Progenitor cell of endocrine pancreas (in vitro differentiated cells): ENCODE results near the gene PTPRM. TPM values are rescaled to one million over a fixed set of nuclear protein-coding genes. Genes with fewer than 3 reads are reported as not detected.

Experiments
- DNase-seq: peaks from one replicate; pipeline ENCODE4 v3.0.0; 2021; ENCODE audit warnings: low spot score; ENCODE audit not compliant: unreplicated experiment
- H3K27ac Mint-ChIP-seq: 2 replicates; pipeline ENCODE4 v1.8.0; 2021; ENCODE audit warnings: mild to moderate bottlenecking, moderate library complexity, mixed read lengths
- H3K27me3 Mint-ChIP-seq: 2 replicates; pipeline ENCODE4 v1.8.0; 2021; ENCODE audit warnings: mixed read lengths
- H3K36me3 Mint-ChIP-seq: 2 replicates; pipeline ENCODE4 v1.8.0; 2022; ENCODE audit warnings: mixed read lengths; ENCODE audit not compliant: insufficient read depth
- H3K4me1 Mint-ChIP-seq: 2 replicates; pipeline ENCODE4 v1.8.0; 2021; ENCODE audit warnings: low read depth, mixed read lengths
- H3K4me3 Mint-ChIP-seq: 2 replicates; pipeline ENCODE4 v1.8.0; 2021; ENCODE audit warnings: low read depth, mild to moderate bottlenecking, moderate library complexity, mixed read lengths
- H3K9me3 Mint-ChIP-seq: 2 replicates; pipeline ENCODE4 v1.8.0; 2021; ENCODE audit warnings: low read depth, mixed read lengths
- total RNA-seq: library from RNA; stranded (reverse); gene quantifications from 2 replicates; pipeline ENCODE4 v1.2.1, GENCODE V29; 2021
- TF ChIP-seq, protein P1 (sequence below): fragments of 200-600 bp; sonication (generic); IDR thresholded peaks from one replicate; pipeline ENCODE4 v1.5.0; 2021; ENCODE audit warnings: antibody characterized with exemption, mild to moderate bottlenecking; ENCODE audit not compliant: unreplicated experiment

Gene PTPRM
- total RNA-seq, 1 donor from 2014 or later = 23.2 TPM

DNA sequence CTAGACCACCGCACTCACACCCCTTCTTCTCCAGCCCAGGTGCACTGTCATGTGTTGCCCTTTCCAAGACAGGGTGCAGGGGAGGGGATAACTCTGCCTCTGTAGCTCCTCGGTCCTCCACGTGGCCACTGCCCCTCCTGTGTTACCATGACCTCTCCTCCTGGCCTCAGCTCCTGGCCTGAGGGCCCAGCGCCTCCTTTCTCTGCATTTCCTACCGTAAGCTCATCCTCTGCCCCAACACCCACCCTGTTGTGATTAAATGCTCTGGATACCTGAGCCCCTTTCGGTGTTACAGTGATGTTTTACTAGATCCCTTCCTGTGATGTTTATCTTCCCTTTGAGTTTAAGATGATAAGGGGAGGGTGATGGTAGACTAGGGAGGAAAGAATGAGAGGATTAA lies 242.3 kb downstream of the PTPRM start:
- H3K9me3 Mint-ChIP-seq = peaks cover 13% of the 10 kb centered on the region
- H3K36me3 Mint-ChIP-seq = peaks cover 8% of the 10 kb centered on the region
- no peak overlapping the region for H3K4me3 Mint-ChIP-seq
- TF ChIP-seq, protein P1, sequence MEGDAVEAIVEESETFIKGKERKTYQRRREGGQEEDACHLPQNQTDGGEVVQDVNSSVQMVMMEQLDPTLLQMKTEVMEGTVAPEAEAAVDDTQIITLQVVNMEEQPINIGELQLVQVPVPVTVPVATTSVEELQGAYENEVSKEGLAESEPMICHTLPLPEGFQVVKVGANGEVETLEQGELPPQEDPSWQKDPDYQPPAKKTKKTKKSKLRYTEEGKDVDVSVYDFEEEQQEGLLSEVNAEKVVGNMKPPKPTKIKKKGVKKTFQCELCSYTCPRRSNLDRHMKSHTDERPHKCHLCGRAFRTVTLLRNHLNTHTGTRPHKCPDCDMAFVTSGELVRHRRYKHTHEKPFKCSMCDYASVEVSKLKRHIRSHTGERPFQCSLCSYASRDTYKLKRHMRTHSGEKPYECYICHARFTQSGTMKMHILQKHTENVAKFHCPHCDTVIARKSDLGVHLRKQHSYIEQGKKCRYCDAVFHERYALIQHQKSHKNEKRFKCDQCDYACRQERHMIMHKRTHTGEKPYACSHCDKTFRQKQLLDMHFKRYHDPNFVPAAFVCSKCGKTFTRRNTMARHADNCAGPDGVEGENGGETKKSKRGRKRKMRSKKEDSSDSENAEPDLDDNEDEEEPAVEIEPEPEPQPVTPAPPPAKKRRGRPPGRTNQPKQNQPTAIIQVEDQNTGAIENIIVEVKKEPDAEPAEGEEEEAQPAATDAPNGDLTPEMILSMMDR = no peak
- peaks cover 33% of the 10 kb centered on the region for H3K4me1 Mint-ChIP-seq
- peaks cover 3% of the 10 kb centered on the region for H3K27me3 Mint-ChIP-seq
- no peak overlapping the region for H3K27ac Mint-ChIP-seq
- no peak for DNase-seq

DNA sequence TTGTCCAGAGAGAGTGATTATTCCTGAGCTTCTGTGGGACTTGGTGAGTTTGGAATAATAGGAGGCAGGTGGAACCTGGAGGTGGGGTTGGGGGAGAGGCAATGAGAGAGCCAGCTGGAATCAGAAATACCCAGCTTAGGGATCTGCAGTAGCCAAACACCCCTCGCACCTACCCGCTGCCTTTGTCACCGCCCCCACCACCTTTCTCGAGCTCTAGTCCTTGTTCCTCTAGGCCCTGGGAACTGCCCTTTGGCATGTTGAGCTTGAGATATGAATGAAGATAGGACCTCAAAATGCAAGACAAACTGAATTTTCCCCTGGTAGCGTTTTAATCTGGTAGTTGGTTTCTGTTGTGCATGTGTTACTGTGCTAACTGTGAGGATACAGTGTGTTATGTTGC lies 242.9 kb downstream of the PTPRM start:
- Mint-ChIP-seq H3K36me3 (peaks cover 12% of the 10 kb centered on the region), H3K4me3 (no peak overlapping the region), H3K4me1 (peaks cover 30% of the 10 kb centered on the region), H3K9me3 (peaks cover 18% of the 10 kb centered on the region), H3K27me3 (peaks cover 3% of the 10 kb centered on the region), H3K27ac (no peak overlapping the region)
- no peak for DNase-seq
- TF ChIP-seq, protein P1 = no peak

DNA sequence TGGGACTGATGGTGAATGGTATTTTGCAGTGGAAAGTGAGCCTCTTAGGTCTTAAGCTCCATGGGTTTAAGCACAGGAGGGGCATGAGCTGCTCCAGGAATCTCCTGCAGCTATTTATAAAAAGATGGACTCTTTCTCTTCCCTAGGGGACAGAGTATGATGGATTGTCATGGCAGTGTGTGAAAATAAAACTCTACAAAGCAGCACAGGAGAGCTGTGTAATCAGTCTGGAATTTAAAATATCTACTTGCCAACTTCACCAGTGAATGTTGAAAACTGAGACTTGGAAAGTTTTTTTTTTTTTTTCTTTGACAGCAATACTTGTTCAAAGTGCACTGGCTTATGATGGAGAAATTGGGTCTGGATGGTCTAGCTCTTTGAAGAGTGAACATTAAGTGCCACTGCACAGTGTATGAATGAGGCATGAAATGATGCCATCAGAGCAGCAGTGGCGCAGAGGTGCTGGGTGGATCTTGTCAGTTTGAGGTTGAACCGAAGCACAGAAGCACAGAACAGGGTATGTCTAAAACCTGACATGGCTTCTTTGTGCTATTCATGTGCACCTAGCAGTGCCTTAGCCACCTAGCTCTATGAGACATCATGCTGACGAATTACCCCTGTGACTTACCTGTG lies 245.4 kb downstream of the PTPRM start:
- H3K36me3 Mint-ChIP-seq = peaks cover 15% of the 10 kb centered on the region
- no peak for DNase-seq
- H3K9me3 Mint-ChIP-seq = peaks cover 22% of the 10 kb centered on the region
- H3K27ac Mint-ChIP-seq = peak overlapping the region; percentile 14
- H3K4me1 Mint-ChIP-seq = peaks cover 18% of the 10 kb centered on the region
- H3K4me3 Mint-ChIP-seq = no peak overlapping the region
- TF ChIP-seq, protein P1 = no peak
- H3K27me3 Mint-ChIP-seq = peaks cover 3% of the 10 kb centered on the region

DNA sequence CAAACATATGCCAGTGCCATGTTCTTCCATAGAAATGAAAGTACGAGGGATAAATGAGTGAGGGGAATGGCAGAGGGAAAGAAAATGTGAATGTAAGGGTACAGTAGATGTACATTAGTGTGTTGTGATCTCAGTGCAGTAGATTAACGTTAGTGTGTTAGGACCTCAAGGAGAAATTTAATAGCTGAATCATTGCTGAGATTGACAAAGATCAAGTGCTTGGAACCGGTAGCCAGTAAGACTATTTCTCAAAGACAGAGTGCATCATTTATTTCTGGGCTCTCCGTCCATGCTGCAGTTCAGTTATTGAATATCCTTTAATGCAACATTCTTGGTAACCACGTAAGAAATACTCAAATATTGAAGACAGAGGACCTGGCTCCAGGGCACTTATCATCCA lies 246.0 kb downstream of the PTPRM start:
- DNase-seq = no peak
- TF ChIP-seq, protein P1 = no peak
- Mint-ChIP-seq H3K36me3 (peaks cover 15% of the 10 kb centered on the region), H3K4me1 (peaks cover 16% of the 10 kb centered on the region), H3K9me3 (peaks cover 22% of the 10 kb centered on the region), H3K4me3 (no peak overlapping the region), H3K27ac (no peak overlapping the region), H3K27me3 (peaks cover 3% of the 10 kb centered on the region)

DNA sequence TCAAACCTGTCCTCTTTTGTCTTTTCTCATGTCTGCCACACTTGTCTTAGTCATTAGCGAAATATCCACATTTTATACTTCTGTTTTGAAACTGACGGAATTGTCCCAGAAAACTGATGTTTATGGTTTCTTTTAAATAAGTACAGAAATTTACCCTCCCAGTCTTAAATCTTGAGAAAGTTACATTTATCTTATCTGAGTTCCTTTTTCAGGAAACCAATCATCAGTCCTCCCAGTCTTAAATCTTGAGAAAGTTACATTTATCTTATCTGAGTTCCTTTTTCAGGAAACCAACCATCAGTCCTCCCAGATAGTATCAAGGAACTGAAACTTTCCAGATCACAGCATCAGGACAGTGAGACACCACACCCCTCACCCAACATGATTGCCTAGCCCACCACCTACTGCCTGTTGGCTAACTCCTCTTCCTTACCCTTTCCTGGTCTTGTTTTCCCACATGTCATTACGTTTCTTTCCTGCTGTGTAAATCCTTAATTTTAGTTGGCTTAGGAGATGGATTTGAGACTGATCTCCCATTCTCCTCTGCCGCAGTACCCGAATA lies 247.7 kb downstream of the PTPRM start:
- Mint-ChIP-seq H3K9me3 (peaks cover 22% of the 10 kb centered on the region), H3K4me3 (no peak overlapping the region), H3K4me1 (peaks cover 13% of the 10 kb centered on the region), H3K36me3 (peaks cover 15% of the 10 kb centered on the region), H3K27me3 (no peaks in the 10 kb centered on the region), H3K27ac (no peak overlapping the region)
- TF ChIP-seq, protein P1 = no peak
- DNase-seq = no peak
